GM19455 (cell line): Measurements from ENCODE around the gene GALT.
A peak's percentile ranks its signal among the peaks of the same experiment; 100 is the strongest.
"Not testable (repeated sequence)": the region's sequence is repeated elsewhere in the genome, so short reads cannot be mapped to it uniquely, and the experiment has no call there.

Experiments
- ATAC-seq: cut with Tn5 transposase; IDR thresholded peaks from one replicate; pipeline ENCODE4 v1.9.1; 2021; ENCODE audit not compliant: unreplicated experiment

The GALT gene

GRCh38 chr9:34627716-34628655, 18.5 kb upstream of the GALT start:
- no peak for ATAC-seq

GRCh38 chr9:34628656-34629490, 17.6 kb upstream of the GALT start, which contains the start of gene ARID3C:
Gene ARID3C (minus strand): TSS chr9:34629066. CDS start chr9:34628014, 1,052 bp downstream.
- ATAC-seq, result no peak

- ATAC-seq, result no peak
These were observed 17.0 kb upstream of the GALT start for GRCh38 chr9:34629491-34629808.

- no peak for ATAC-seq
These were observed 15.9 kb upstream of the GALT start for GRCh38 chr9:34630402-34631154.

GRCh38 chr9:34633166-34633565, 13.3 kb upstream of the GALT start:
- no peak for ATAC-seq

GRCh38 chr9:34633851-34634550, 12.5 kb upstream of the GALT start:
- no peak for ATAC-seq

GRCh38 chr9:34634551-34635248, 11.8 kb upstream of the GALT start:
- no peak for ATAC-seq

GRCh38 chr9:34635556-34635955, 10.9 kb upstream of the GALT start:
- no peak for ATAC-seq

- ATAC-seq, result peak; percentile 26
These were observed 9.6 kb upstream of the GALT start for GRCh38 chr9:34636791-34637355.

- ATAC-seq, result peak; percentile 87
These were observed 8.9 kb upstream of the GALT start, which contains the start of gene SIGMAR1 for GRCh38 chr9:34637356-34638137. Gene SIGMAR1 (minus strand): TSS chr9:34637787. CDS start chr9:34637697, 90 bp downstream.

GRCh38 chr9:34638138-34638445, 8.4 kb upstream of the GALT start:
- no peak for ATAC-seq

- not testable (repeated sequence) for ATAC-seq
These were observed 7.2 kb upstream of the GALT start for GRCh38 chr9:34639322-34639721.

- ATAC-seq, result no peak
These were observed 3.8 kb upstream of the GALT start for GRCh38 chr9:34642679-34643078.

GRCh38 chr9:34644766-34645314, 1.6 kb upstream of the GALT start:
- no peak for ATAC-seq

GRCh38 chr9:34647084-34647403, 569 bp downstream of the GALT start:
- no peak for ATAC-seq

GRCh38 chr9:34647651-34648050, 1.2 kb downstream of the GALT start:
- no peak for ATAC-seq

- ATAC-seq, result no peak
These were observed 2.2 kb downstream of the GALT start for GRCh38 chr9:34648673-34649072.

- ATAC-seq, result no peak
These were observed 4.3 kb downstream of the GALT start for GRCh38 chr9:34650816-34651215.

- no peak for ATAC-seq
These were observed 4.8 kb downstream of the GALT start for GRCh38 chr9:34651321-34651720.
